Cerebellar nuclear complex (tissue), 1 donor: ENCODE data around the gene LPCAT2.

Source experiments
- DNase-seq, 2 experiments: peaks; one replicate each; lab custom pipeline; 2025; lab: John Stamatoyannopoulos, UW

Gene LPCAT2

GRCh38 chr16:55480228-55480655 is 28.6 kb upstream of the LPCAT2 start:
- DNase-seq = no peak

GRCh38 chr16:55481023-55481422 is 27.8 kb upstream of the LPCAT2 start:
- DNase-seq = no peak

DNA sequence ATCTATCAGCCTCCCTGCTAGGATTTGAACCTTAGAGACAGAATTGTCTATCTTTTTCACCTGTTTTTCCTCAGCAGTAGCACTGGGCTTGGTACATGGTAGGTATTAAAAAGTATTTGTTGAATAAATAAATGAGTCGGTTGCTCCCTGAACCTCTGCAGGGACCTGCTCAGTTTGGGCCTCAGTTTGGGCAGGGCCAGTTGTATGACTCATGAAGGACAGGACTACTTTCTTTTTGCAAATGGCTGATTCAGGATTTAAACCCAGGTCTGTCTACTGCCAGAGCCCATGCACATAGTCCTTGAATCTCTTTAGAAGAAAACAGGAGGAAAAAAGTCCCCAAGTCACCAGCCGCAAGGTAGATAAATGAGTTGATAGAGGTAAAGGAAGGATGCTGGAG is 26.8 kb upstream of the LPCAT2 start:
- DNase-seq = no peak

GRCh38 chr16:55487048-55487803 is 21.6 kb upstream of the LPCAT2 start:
- no peak for DNase-seq

GRCh38 chr16:55488306-55488705 is 20.6 kb upstream of the LPCAT2 start:
- DNase-seq = no peak

DNA sequence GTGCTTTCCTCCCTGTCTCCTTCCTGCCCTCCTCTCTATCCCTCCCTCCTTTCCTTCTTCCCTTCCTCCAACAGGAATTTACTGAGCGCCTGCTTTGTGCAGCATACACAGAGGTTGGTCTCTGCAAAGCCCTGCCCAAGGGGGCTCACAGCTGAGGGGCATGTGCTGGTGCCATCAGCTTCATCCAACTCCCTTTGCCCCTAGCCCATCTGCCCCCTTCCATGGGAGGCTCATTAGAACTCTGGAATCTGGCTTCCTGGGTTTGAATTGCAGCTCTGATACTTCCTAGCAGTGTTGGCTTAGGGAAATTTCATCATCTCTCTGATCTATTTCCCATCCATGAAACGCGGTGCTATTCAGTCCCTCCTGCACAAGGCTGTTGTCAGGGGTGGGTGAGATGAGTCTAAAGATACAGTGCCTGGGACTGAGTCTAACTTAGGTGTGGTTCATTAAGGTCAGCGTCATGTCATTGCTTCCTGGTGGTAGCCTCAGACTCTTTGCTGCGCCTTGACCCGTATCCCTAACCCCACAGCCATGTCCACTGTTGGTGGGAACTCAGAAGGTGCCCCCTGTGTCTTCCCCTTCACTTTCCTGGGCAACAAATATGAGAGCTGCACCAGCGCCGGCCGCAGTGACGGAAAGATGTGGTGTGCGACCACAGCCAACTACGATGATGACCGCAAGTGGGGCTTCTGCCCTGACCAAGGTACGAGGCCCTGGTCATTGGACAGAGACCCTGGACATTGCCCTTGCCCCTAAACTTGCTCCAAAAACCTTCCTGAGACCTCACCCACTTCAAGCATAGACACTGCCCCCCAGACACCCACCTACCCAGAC is 19.5 kb upstream of the LPCAT2 start:
- DNase-seq = no peak

- no peak for DNase-seq
Observed at GRCh38 chr16:55489956-55490265, 19.0 kb upstream of the LPCAT2 start.

DNA sequence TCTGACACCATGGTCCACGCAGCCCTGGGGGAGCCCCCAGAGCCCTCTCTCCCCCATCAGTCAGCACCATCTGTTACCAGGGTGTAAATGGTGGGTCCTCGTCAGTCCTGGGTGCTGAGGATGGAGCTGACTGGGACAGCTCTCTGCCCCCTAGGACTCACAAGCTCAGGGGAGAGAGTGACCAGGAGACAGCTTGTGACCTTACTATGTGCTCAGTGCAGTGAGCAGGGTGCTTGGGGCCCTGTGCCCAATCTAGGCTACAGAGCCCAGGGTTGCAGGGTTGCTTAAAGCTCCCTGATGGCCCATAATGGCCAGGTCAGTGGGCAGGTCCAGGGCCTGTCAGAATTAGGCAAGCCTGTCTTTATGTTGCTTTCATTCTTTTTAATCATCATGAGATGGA is 18.6 kb upstream of the LPCAT2 start:
- no peak for DNase-seq

GRCh38 chr16:55491691-55492090 is 17.2 kb upstream of the LPCAT2 start:
- no peak for DNase-seq

DNA sequence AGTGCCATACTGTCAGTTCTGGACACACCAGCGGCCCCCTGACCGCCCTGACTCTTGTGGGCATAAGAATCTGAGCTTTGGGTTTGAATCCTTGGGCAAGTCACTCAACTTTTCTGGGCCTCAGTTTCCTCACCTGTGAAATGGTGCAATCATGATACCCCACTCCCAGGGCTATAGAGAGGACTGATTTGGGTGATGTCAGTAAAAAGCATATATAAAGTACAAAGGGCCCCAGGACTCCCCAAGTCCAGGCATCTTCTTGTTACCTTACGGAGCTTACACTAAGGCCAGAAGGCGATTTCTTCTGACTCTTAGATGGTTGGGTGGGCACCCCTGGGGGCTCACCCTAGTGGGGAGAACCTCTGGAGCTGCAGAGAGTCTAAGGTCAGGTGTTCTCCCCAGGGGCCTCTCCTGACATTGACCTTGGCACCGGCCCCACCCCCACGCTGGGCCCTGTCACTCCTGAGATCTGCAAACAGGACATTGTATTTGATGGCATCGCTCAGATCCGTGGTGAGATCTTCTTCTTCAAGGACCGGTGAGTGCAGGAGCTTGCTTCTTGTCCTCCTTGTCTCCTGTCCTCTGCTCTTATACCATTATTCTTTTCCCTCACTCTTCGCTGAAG is 16.0 kb upstream of the LPCAT2 start:
- no peak for DNase-seq

- DNase-seq = no peak
Observed at GRCh38 chr16:55494994-55495421, 13.9 kb upstream of the LPCAT2 start.

DNA sequence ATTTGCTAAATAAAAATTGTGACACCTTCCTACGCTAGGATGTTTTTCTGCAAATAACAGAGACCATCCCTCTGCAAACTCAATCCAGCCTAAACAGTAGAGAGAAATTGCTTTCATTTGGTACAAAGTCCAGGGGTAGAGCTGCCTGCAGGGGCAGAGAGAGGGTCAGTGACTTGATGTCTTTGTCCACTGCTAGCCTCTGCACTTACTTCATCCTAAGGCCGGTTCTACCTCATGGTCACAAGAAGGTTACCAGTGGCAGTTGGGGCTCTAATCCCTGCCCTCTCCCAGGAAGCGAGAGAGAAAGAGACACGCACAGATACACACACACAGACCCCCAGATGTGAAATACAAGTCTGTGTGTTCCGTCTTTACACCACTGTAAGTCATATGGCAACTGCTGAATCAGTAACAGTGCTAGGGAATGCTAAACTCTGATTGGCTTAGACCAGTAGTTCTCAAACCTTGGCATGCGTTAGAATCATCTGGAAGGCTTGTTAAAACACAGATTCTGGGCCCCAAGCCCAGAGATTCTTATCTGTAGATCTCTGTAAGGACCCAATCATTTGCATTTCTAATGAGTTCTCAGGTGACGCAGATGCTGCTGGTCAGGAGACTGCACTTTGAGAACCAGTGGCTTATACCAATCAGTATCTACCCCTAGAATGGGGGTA is 13.1 kb upstream of the LPCAT2 start:
- DNase-seq = no peak

DNA sequence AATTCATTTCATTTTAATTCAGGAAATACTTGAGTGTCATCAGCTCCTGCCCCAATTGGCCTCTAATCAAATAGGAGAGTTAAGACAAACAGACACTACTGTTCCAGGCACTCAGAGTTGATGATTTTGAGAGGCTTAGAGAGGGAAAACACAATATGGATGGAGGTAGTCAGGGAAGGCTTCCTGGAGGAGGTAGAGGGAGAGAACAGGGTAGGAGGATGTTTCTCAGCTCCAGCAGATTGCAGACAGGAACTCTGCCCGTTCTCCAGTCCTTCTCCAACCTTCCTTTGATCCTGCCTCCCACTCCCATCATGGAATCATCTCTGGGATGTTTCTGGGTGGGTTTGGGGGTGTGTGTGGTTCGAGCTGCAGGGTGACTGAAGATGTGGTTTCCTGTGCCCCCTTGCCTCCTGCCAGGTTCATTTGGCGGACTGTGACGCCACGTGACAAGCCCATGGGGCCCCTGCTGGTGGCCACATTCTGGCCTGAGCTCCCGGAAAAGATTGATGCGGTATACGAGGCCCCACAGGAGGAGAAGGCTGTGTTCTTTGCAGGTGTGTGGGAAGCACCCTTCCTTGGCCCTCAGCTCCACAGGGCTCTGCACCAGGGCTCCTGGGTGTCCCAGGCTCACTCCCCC is 12.2 kb upstream of the LPCAT2 start:
- no peak for DNase-seq

DNA sequence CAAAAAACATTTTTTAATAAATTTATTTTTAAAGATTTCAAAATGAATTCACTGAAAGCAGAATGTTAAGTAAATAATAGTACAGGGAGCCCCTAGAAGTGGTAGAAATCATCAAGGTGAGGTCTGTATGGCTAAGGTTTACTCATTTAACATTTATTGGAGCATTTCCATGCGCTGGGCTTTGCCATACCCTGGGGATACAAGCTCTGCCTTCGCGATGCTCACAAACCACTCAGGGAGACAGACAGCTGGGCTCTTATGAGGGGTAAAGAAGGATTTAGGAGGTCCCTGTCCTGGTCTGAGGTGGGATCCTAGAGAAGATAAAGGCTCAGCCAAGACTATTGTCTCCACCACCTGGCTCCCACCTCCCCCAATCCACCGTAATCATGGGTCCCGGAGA is 11.3 kb upstream of the LPCAT2 start:
- no peak for DNase-seq

DNA sequence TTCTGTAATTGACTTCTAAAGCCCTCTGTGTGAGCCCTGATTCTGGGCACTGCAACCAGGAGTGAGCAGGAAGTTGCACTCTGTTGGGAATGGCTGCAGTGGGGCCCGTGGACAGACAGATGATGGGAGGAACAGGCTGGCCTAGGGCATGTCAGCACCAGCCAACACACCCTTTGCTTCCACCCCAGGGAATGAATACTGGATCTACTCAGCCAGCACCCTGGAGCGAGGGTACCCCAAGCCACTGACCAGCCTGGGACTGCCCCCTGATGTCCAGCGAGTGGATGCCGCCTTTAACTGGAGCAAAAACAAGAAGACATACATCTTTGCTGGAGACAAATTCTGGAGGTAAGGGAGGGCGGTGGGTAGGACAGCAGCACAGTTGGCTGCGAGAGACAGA is 10.8 kb upstream of the LPCAT2 start:
- DNase-seq = no peak

DNA sequence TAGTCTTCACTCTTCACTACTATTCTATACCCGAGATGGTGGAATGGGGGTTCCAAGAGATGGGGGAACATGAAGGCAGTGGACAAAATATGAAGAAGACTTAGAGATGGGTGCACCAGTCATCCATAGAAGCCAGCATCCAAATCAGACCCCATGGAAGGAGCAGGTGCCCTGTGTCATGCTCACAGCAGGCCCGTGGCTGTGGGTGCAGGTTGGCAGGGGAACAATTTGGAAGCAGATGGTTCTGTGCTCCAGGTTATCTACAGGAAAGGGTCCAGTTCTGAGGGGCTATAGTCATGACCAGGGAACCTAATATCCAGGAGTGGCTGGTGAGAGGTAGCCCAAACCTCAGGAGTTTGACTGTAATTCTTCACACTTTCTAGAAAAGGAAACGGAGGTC is 9.6 kb upstream of the LPCAT2 start:
- no peak for DNase-seq

- DNase-seq = no peak
Observed at GRCh38 chr16:55499951-55500529, 8.8 kb upstream of the LPCAT2 start.

GRCh38 chr16:55500530-55501011 is 8.3 kb upstream of the LPCAT2 start:
- DNase-seq = no peak

- DNase-seq = no peak
Observed at GRCh38 chr16:55501549-55502322, 7.1 kb upstream of the LPCAT2 start.

DNA sequence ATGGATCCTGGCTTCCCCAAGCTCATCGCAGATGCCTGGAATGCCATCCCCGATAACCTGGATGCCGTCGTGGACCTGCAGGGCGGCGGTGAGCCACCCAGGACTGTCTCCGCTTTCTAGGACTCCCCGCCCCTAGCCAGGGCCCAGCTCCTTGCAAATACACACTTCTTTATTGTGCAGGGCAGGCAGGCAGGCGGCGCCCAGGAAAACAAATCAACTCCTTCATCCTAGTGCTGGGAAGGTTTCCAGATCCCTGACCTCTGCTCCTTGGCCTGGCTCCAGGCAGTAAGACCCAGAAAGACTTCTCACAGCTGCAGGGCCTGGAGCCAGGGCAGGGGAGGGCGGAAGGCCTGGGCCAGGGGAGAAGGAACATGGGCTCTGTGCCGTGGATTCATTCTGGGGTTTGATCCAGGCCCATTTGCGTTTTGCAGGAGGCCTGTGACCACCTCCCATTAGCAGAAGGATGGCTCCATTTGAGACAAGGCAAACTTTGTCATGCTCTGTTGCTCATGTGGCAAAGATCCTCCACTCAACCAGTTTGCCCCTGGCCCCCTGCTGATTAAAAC is 6.0 kb upstream of the LPCAT2 start:
- DNase-seq = no peak
